GM12878 (cell line): ENCODE results near the gene ATP2A3. TPM values are rescaled to one million over a fixed set of nuclear protein-coding genes. Genes with fewer than 3 reads are reported as not detected.

Experiments
- ATAC-seq: fragments of 200-7000 bp; cut with Tn5 transposase; 3 replicates; pipeline ENCODE4 v1.9.1; 2020; ENCODE audit warnings: mild to moderate bottlenecking, moderate library complexity
- BruUV-seq: library from RNA; stranded (reverse); fragments of 400-500 nt; replicated peaks from 2 replicates; lab custom pipeline; 2021; lab: Mats Ljungman, UMichigan
- CTCF ChIA-PET: fragments of 300-600 bp; sonication (Branson Sonifier 250); formaldehyde crosslinking; extraction: SDS; loops from one replicate; lab custom pipeline; 2021; ENCODE audit warnings: inconsistent platforms; lab: Yijun Ruan, JAX
- POLR2A ChIA-PET: fragments of 350-600 bp; formaldehyde crosslinking; extraction: SDS; loops from one replicate; lab custom pipeline; 2021; ENCODE audit warnings: inconsistent platforms; lab: Charles Lee
- RAD21 ChIA-PET: fragments of 300-600 bp; sonication (Branson Sonifier 250); formaldehyde crosslinking; loops from one replicate; lab custom pipeline; 2023; ENCODE audit warnings: antibody characterized with exemption; ENCODE audit not compliant: unreplicated experiment; lab: Charles Lee
- SMC1A ChIA-PET: fragments of 300-600 bp; sonication (Branson Sonifier 250); formaldehyde crosslinking; loops from one replicate; lab custom pipeline; 2023; ENCODE audit not compliant: unreplicated experiment, uncharacterized antibody; lab: Charles Lee
- DNase-seq: peaks from one replicate; pipeline ENCODE4 v3.0.0-alpha.2; 2011; ENCODE audit warnings: low read depth, low spot score
- FAIRE-seq: peaks from 3 replicates; lab custom pipeline; 2011; peaks lifted over from hg19 to GRCh38; lab: Jason Lieb, UNC
- H2AFZ ChIP-seq: 2 replicates; pipeline ENCODE4 v1.6.0; 2011; ENCODE audit warnings: low read depth, low read length, control low read depth; ENCODE audit not compliant: control insufficient read depth
- H3K27ac ChIP-seq: 2 replicates; pipeline ENCODE4 v1.5.1; 2011; ENCODE audit warnings: control low read depth; ENCODE audit not compliant: control insufficient read depth, insufficient read depth
- H3K27me3 ChIP-seq, 2 experiments: replicated peaks in 1 of 2; 2 replicates each; pipeline versions ENCODE4 v1.6.0 to v1.6.1; 2011; ENCODE audit warnings: low read length in 1 of 2; ENCODE audit not compliant: control insufficient read depth in 2 of 2, insufficient read depth in 2 of 2
- H3K36me3 ChIP-seq, 2 experiments: 2 replicates each; pipeline ENCODE4 v1.5.1; 2011; ENCODE audit warnings: low read length in 1 of 2; ENCODE audit not compliant: control insufficient read depth in 2 of 2, insufficient read depth in 2 of 2
- H3K4me1 ChIP-seq: 2 replicates; pipeline ENCODE4 v1.6.1; 2011; ENCODE audit warnings: mild to moderate bottlenecking, low read length, moderate library complexity, mixed read lengths; ENCODE audit not compliant: control insufficient read depth, insufficient read depth
- H3K4me2 ChIP-seq: 2 replicates; pipeline ENCODE4 v1.6.0; 2011; ENCODE audit warnings: control low read depth; ENCODE audit not compliant: control insufficient read depth, insufficient read depth
- H3K4me3 ChIP-seq: fragments of 200-600 bp; sonication (generic); 2 replicates; pipeline ENCODE4 v1.5.1; 2016
- H3K79me2 ChIP-seq: 2 replicates; pipeline ENCODE4 v1.6.0; 2011; ENCODE audit warnings: low read length; ENCODE audit not compliant: control insufficient read depth, insufficient read depth
- H3K9ac ChIP-seq: 2 replicates; pipeline ENCODE4 v1.8.0; 2011; ENCODE audit warnings: low read length, control low read depth, mixed read lengths; ENCODE audit not compliant: control insufficient read depth, insufficient read depth
- H3K9me3 ChIP-seq: replicated peaks from 3 replicates; pipeline ENCODE4 v1.5.1; 2011; ENCODE audit warnings: mild to moderate bottlenecking, low read length; ENCODE audit not compliant: control insufficient read depth, insufficient read depth
- H4K20me1 ChIP-seq: 2 replicates; pipeline ENCODE4 v1.6.0; 2011; ENCODE audit not compliant: control insufficient read depth, insufficient read depth
- CHD2 ChIP-seq: IDR thresholded peaks from 2 replicates; pipeline ENCODE4 v1.6.1; 2011; ENCODE audit warnings: low read depth, low read length, improper control_type of control experiment, borderline replicate concordance
- E2F8 ChIP-seq: fragments of 450-650 bp; IDR thresholded peaks from 2 replicates; pipeline ENCODE4 v1.6.1; 2018; ENCODE audit warnings: mild to moderate bottlenecking, low read depth, moderate library complexity; ENCODE audit not compliant: partially characterized antibody
- EED ChIP-seq: sonication (generic); IDR thresholded peaks from 2 replicates; pipeline ENCODE4 v1.6.1; 2016; ENCODE audit warnings: antibody characterized with exemption, low read depth
- JUND ChIP-seq: IDR thresholded peaks from 2 replicates; pipeline ENCODE4 v1.6.1; 2012; ENCODE audit warnings: low read depth, mild to moderate bottlenecking, low read length, improper control_type of control experiment, moderate library complexity
- RB1 ChIP-seq: fragments of 450-650 bp; formaldehyde crosslinking; IDR thresholded peaks from 2 replicates; pipeline ENCODE4 v1.6.1; 2017; ENCODE audit warnings: mild to moderate bottlenecking, borderline replicate concordance
- RELA ChIP-seq: fragments of 450-650 bp; IDR thresholded peaks from 2 replicates; pipeline ENCODE4 v1.8.0; 2014; ENCODE audit warnings: borderline replicate concordance; ENCODE audit not compliant: partially characterized antibody
- RUNX3 ChIP-seq: IDR thresholded peaks from 2 replicates; pipeline ENCODE4 v1.6.1; 2012; ENCODE audit warnings: low read length, inconsistent platforms
- SIX5 ChIP-seq: IDR thresholded peaks from 2 replicates; pipeline ENCODE4 v1.6.1; 2011; ENCODE audit warnings: mild to moderate bottlenecking, low read depth, low read length, moderate library complexity; ENCODE audit not compliant: severe bottlenecking
- SKIL ChIP-seq: fragments of 450-650 bp; IDR thresholded peaks from 2 replicates; pipeline ENCODE4 v1.6.1; 2017; ENCODE audit warnings: mild to moderate bottlenecking, low read depth, inconsistent platforms; ENCODE audit not compliant: poor library complexity, severe bottlenecking
- STAT1 ChIP-seq: fragments of 450-650 bp; conservative IDR thresholded peaks from 2 replicates; pipeline ENCODE4 v1.6.1; 2014; ENCODE audit warnings: antibody characterized with exemption, mild to moderate bottlenecking
- ZNF217 ChIP-seq: fragments of 450-650 bp; IDR thresholded peaks from 2 replicates; pipeline ENCODE4 v1.6.1; 2017; ENCODE audit warnings: antibody characterized with exemption, mild to moderate bottlenecking
- WGBS: methylation state at CpG from one replicate; pipeline ENCODE4 v1.1.6; 2016; ENCODE audit warnings: low lambda C conversion rate; ENCODE audit not compliant: insufficient replicate concordance, insufficient coverage; ENCODE audit errors: missing lambda C conversion rate; 5-methylcytosine and 5-hydroxymethylcytosine counted together
- in situ Hi-C: fragments of 300-500 bp; cut with MboI; formaldehyde crosslinking; loops from 9 replicates; pipeline ENCODE4 v1.14.3; 2018; ENCODE audit warnings: mixed read lengths
- intact Hi-C: fragments of 100-400 bp; cut with micrococcal nuclease; formaldehyde crosslinking; loops from one replicate; pipeline ENCODE4 v1.14.2; 2022; ENCODE audit not compliant: unreplicated experiment
- polyA plus RNA-seq, 11 experiments: library from polyadenylated mRNA; depleted of rRNA in 4 of 11; unstranded in 6 of 11; stranded (reverse) in 5 of 11; fragments of >200 nt; fragmentation: Nextera tagmentation in 4 of 11; fragmentation: Illumina TruSeq in 1 of 11; extraction: Ambion mirVana in 4 of 11; extraction: Trizol in 1 of 11; gene quantifications; 1 replicate in 1 of 11; 2 replicates in 10 of 11; pipeline versions ENCODE4 v1.2.1 to v1.2.3, GENCODE V29; 2011 to 2016; ENCODE audit warnings: inconsistent platforms in 2 of 11, missing spikeins in 2 of 11, low read depth in 1 of 11
- total RNA-seq, 4 experiments: library from RNA; depleted of rRNA in 3 of 4; stranded (reverse); fragments of >200 nt in 3 of 4; fragmentation: Illumina TruSeq in 1 of 4; extraction: Trizol in 1 of 4; gene quantifications; 2 replicates each; pipeline versions ENCODE4 v1.2.1 to v1.2.3, GENCODE V29; 2013 to 2021

Gene ATP2A3
- total and polyA plus RNA-seq, 10 of the 15 experiments (the other 5 are each of a cell fraction or from before 2014, with no cell fraction given), result 1.0 to 99.2 (median 37.9) TPM

- no peak overlapping the region for H2AFZ ChIP-seq
- intact Hi-C loops (no loop called here), in situ Hi-C loops (no loop called here)
- no peaks in the 10 kb centered on the region for H3K36me3 ChIP-seq
- RAD21 ChIA-PET, result no interaction called here
- H3K4me1 ChIP-seq, result peaks cover 3% of the 10 kb centered on the region
- no peak overlapping the region for H3K27ac ChIP-seq
- WGBS, result 16% methylated on average over 4 of the region's 4 CpGs
- FAIRE-seq (no peak), DNase-seq (no peak), ATAC-seq (no peak)
- H3K4me2 ChIP-seq, result no peak overlapping the region
- no peaks in the 10 kb centered on the region for H3K79me2 ChIP-seq
- H4K20me1 ChIP-seq, result no peaks in the 10 kb centered on the region
- no peak overlapping the region for H3K9ac ChIP-seq
- SMC1A ChIA-PET, result interaction anchor here (1.3 to 1.8 kb wide), 2 partner anchors 13 to 23 kb away, joined by 3 to 4 read pairs; no protein-coding TSS in a partner anchor
- H3K27me3 ChIP-seq, result peaks cover 0 to 2% of the 10 kb centered on the region in 2 experiments; a peak in 1 of 4 replicates
- no TSS peak for BruUV-seq
- no peak overlapping the region for H3K4me3 ChIP-seq
- no peaks in the 10 kb centered on the region for H3K9me3 ChIP-seq
- POLR2A ChIA-PET, result interaction anchor here (0.5 kb wide), 1 partner anchor 95 kb away, joined by 3 read pairs; no protein-coding TSS in a partner anchor
- CTCF ChIA-PET, result interaction anchor here (0.6 to 1.9 kb wide), 3 partner anchors 27 to 45 kb away, joined by 3 to 10 read pairs (median 4); partner anchors contain the start of gene NCBP3
- TF ChIP-seq E2F8 (no peak), RB1 (no peak), EED (no peak), STAT1 (no peak), RELA (no peak), CHD2 (no peak), RUNX3 (no peak), ZNF217 (no peak), SKIL (no peak), SIX5 (no peak), JUND (no peak)
Observed at GRCh38 chr17:3890878-3891219, 73.4 kb downstream of the ATP2A3 start.
